GM23338 (cell line): ENCODE results near the gene KCNIP2.

Source experiments
- CREB1 ChIP-seq: fragments of 250-450 bp; sonication (Bioruptor Pico); IDR thresholded peaks from 2 replicates; pipeline ENCODE4 v1.5.0; 2020; ENCODE audit warnings: low read depth, mild to moderate bottlenecking, moderate library complexity
- CTCF ChIP-seq, 2 experiments: fragments of 200-600 bp in 1 of 2; sonication (generic) in 1 of 2; conservative IDR thresholded peaks; 2 replicates each; pipeline versions ENCODE4 v1.5.1 to v1.6.1; 2016 to 2017; ENCODE audit warnings: antibody characterized with exemption in 2 of 2, low read depth in 2 of 2, mild to moderate bottlenecking in 2 of 2, moderate library complexity in 1 of 2
- EZH2 ChIP-seq: fragments of 200-600 bp; sonication (generic); IDR thresholded peaks from one replicate; pipeline ENCODE4 v1.8.0; 2017; ENCODE audit warnings: antibody characterized with exemption, mild to moderate bottlenecking, low read depth; ENCODE audit not compliant: unreplicated experiment
- EZH2phosphoT487 ChIP-seq: fragments of 200-600 bp; sonication (generic); IDR thresholded peaks from one replicate; pipeline ENCODE4 v1.8.1; 2018; ENCODE audit warnings: antibody characterized with exemption; ENCODE audit not compliant: unreplicated experiment
- JUNB ChIP-seq: IDR thresholded peaks from one replicate; pipeline ENCODE4 v1.6.1; 2016; ENCODE audit warnings: antibody characterized with exemption; ENCODE audit not compliant: unreplicated experiment
- NANOG ChIP-seq: IDR thresholded peaks from 2 replicates; pipeline ENCODE4 v1.6.1; 2016; ENCODE audit warnings: antibody characterized with exemption, borderline replicate concordance
- POLR2AphosphoS5 ChIP-seq: IDR thresholded peaks from 2 replicates; pipeline ENCODE4 v1.6.1; 2016; ENCODE audit warnings: antibody characterized with exemption, low read depth
- STAT1 ChIP-seq: IDR thresholded peaks from one replicate; pipeline ENCODE4 v1.6.1; 2016; ENCODE audit warnings: antibody characterized with exemption; ENCODE audit not compliant: unreplicated experiment
- ZNF114 ChIP-seq: fragments of 250-450 bp; sonication (Bioruptor Pico); IDR thresholded peaks from 2 replicates; pipeline ENCODE4 v1.5.0; 2020; ENCODE audit warnings: mild to moderate bottlenecking, moderate library complexity
- ZNF331 ChIP-seq: fragments of 250-450 bp; sonication (Bioruptor Pico); IDR thresholded peaks from 2 replicates; pipeline ENCODE4 v1.5.0; 2020; ENCODE audit warnings: low read depth, mild to moderate bottlenecking, moderate library complexity
- TF ChIP-seq, protein P1 (sequence below): IDR thresholded peaks from one replicate; pipeline ENCODE4 v1.6.1; 2018; ENCODE audit warnings: antibody characterized with exemption; ENCODE audit not compliant: unreplicated experiment
- TF ChIP-seq, protein P2 (sequence below): IDR thresholded peaks from 2 replicates; pipeline ENCODE4 v1.6.1; 2016; ENCODE audit warnings: antibody characterized with exemption
- TF ChIP-seq, protein P3 (sequence below): fragments of 250-450 bp; sonication (Bioruptor Pico); IDR thresholded peaks from 2 replicates; pipeline ENCODE4 v1.5.0; 2020; ENCODE audit warnings: mild to moderate bottlenecking, moderate library complexity

GRCh38 chr10:101780187-101780817 is 63.3 kb downstream of the KCNIP2 start:
- TF ChIP-seq CTCF (conservative IDR thresholded peaks at IDR 0.05; ENCODE audit: low read depth in 2 of 2) = peak in 1 of 2 experiments; percentile 6; a peak in 1 of 4 replicates
- TF ChIP-seq EZH2 = no peak
- no peak for TF ChIP-seq EZH2phosphoT487
- no peak for TF ChIP-seq POLR2AphosphoS5
- no peak for TF ChIP-seq NANOG
- TF ChIP-seq, protein P1, sequence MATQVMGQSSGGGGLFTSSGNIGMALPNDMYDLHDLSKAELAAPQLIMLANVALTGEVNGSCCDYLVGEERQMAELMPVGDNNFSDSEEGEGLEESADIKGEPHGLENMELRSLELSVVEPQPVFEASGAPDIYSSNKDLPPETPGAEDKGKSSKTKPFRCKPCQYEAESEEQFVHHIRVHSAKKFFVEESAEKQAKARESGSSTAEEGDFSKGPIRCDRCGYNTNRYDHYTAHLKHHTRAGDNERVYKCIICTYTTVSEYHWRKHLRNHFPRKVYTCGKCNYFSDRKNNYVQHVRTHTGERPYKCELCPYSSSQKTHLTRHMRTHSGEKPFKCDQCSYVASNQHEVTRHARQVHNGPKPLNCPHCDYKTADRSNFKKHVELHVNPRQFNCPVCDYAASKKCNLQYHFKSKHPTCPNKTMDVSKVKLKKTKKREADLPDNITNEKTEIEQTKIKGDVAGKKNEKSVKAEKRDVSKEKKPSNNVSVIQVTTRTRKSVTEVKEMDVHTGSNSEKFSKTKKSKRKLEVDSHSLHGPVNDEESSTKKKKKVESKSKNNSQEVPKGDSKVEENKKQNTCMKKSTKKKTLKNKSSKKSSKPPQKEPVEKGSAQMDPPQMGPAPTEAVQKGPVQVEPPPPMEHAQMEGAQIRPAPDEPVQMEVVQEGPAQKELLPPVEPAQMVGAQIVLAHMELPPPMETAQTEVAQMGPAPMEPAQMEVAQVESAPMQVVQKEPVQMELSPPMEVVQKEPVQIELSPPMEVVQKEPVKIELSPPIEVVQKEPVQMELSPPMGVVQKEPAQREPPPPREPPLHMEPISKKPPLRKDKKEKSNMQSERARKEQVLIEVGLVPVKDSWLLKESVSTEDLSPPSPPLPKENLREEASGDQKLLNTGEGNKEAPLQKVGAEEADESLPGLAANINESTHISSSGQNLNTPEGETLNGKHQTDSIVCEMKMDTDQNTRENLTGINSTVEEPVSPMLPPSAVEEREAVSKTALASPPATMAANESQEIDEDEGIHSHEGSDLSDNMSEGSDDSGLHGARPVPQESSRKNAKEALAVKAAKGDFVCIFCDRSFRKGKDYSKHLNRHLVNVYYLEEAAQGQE = no peak
- TF ChIP-seq CREB1 (CRISPR knock-in tag) = no peak
- TF ChIP-seq, protein P2, sequence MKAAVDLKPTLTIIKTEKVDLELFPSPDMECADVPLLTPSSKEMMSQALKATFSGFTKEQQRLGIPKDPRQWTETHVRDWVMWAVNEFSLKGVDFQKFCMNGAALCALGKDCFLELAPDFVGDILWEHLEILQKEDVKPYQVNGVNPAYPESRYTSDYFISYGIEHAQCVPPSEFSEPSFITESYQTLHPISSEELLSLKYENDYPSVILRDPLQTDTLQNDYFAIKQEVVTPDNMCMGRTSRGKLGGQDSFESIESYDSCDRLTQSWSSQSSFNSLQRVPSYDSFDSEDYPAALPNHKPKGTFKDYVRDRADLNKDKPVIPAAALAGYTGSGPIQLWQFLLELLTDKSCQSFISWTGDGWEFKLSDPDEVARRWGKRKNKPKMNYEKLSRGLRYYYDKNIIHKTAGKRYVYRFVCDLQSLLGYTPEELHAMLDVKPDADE = no peak
- TF ChIP-seq JUNB = no peak
- TF ChIP-seq ZNF114 (CRISPR knock-in tag) = no peak
- TF ChIP-seq, protein P3, sequence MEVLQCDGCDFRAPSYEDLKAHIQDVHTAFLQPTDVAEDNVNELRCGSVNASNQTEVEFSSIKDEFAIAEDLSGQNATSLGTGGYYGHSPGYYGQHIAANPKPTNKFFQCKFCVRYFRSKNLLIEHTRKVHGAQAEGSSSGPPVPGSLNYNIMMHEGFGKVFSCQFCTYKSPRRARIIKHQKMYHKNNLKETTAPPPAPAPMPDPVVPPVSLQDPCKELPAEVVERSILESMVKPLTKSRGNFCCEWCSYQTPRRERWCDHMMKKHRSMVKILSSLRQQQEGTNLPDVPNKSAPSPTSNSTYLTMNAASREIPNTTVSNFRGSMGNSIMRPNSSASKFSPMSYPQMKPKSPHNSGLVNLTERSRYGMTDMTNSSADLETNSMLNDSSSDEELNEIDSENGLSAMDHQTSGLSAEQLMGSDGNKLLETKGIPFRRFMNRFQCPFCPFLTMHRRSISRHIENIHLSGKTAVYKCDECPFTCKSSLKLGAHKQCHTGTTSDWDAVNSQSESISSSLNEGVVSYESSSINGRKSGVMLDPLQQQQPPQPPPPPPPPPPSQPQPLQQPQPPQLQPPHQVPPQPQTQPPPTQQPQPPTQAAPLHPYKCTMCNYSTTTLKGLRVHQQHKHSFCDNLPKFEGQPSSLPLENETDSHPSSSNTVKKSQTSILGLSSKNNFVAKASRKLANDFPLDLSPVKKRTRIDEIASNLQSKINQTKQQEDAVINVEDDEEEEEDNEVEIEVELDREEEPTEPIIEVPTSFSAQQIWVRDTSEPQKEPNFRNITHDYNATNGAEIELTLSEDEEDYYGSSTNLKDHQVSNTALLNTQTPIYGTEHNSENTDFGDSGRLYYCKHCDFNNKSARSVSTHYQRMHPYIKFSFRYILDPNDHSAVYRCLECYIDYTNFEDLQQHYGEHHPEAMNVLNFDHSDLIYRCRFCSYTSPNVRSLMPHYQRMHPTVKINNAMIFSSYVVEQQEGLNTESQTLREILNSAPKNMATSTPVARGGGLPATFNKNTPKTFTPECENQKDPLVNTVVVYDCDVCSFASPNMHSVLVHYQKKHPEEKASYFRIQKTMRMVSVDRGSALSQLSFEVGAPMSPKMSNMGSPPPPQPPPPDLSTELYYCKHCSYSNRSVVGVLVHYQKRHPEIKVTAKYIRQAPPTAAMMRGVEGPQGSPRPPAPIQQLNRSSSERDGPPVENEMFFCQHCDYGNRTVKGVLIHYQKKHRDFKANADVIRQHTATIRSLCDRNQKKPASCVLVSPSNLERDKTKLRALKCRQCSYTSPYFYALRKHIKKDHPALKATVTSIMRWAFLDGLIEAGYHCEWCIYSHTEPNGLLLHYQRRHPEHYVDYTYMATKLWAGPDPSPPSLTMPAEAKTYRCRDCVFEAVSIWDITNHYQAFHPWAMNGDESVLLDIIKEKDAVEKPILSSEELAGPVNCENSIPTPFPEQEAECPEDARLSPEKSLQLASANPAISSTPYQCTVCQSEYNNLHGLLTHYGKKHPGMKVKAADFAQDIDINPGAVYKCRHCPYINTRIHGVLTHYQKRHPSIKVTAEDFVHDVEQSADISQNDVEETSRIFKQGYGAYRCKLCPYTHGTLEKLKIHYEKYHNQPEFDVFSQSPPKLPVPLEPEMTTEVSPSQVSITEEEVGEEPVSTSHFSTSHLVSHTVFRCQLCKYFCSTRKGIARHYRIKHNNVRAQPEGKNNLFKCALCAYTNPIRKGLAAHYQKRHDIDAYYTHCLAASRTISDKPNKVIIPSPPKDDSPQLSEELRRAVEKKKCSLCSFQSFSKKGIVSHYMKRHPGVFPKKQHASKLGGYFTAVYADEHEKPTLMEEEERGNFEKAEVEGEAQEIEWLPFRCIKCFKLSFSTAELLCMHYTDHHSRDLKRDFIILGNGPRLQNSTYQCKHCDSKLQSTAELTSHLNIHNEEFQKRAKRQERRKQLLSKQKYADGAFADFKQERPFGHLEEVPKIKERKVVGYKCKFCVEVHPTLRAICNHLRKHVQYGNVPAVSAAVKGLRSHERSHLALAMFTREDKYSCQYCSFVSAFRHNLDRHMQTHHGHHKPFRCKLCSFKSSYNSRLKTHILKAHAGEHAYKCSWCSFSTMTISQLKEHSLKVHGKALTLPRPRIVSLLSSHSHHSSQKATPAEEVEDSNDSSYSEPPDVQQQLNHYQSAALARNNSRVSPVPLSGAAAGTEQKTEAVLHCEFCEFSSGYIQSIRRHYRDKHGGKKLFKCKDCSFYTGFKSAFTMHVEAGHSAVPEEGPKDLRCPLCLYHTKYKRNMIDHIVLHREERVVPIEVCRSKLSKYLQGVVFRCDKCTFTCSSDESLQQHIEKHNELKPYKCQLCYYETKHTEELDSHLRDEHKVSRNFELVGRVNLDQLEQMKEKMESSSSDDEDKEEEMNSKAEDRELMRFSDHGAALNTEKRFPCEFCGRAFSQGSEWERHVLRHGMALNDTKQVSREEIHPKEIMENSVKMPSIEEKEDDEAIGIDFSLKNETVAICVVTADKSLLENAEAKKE = no peak
- TF ChIP-seq STAT1 = no peak
- TF ChIP-seq ZNF331 = no peak
